Naive thymus-derived CD8-positive, alpha-beta T cell (primary cell): ENCODE measurements around the gene BMPR1A. TPM values are rescaled to one million over a fixed set of nuclear protein-coding genes. Genes with fewer than 3 reads are reported as not detected.

Experiments
- ATAC-seq, 2 donors: fragments of 150-1000 bp; cut with Tn5 transposase in 1 of 2; sonication (Bioruptor Pico), chemical (Tn5 transposase) in 1 of 2; 1 replicate in 1 of 2; 2 replicates in 1 of 2; pipeline ENCODE4 v1.10.0; 2021; ENCODE audit warnings: mild to moderate bottlenecking in 2 of 2, moderate library complexity in 2 of 2
- POLR2A ChIA-PET: fragments of 350-600 bp; sonication (Branson Sonifier 250); formaldehyde crosslinking; loops from one replicate; lab custom pipeline; 2021; ENCODE audit warnings: antibody characterized with exemption; lab: Charles Lee
- DNase-seq, 10 donors: peaks; one replicate each; pipeline versions ENCODE4 v3.0.0 to v3.0.0-alpha.2; 2020 to 2022
- H3K27ac Mint-ChIP-seq, 10 donors: one replicate each; pipeline ENCODE4 v1.8.0; 2020 to 2022; ENCODE audit warnings: mild to moderate bottlenecking in 10 of 10, mixed read lengths in 10 of 10, moderate library complexity in 4 of 10, inconsistent platforms in 1 of 10
- H3K27me3 Mint-ChIP-seq, 5 donors: one replicate each; pipeline ENCODE4 v1.8.0; 2021 to 2022; ENCODE audit warnings: mixed read lengths in 5 of 5
- H3K36me3 Mint-ChIP-seq, 3 donors: one replicate each; pipeline ENCODE4 v1.8.0; 2020 to 2022; ENCODE audit warnings: mixed read lengths in 3 of 3, mild to moderate bottlenecking in 2 of 3, inconsistent platforms in 1 of 3
- H3K4me1 Mint-ChIP-seq, 4 donors: one replicate each; pipeline ENCODE4 v1.8.0; 2021 to 2022; ENCODE audit warnings: mixed read lengths in 4 of 4
- H3K4me3 Mint-ChIP-seq, 10 donors: one replicate each; pipeline ENCODE4 v1.8.0; 2020 to 2022; ENCODE audit warnings: mild to moderate bottlenecking in 10 of 10, mixed read lengths in 10 of 10, moderate library complexity in 6 of 10, inconsistent platforms in 1 of 10
- H3K9me3 Mint-ChIP-seq, 9 donors: one replicate each; pipeline ENCODE4 v1.8.0; 2020 to 2022; ENCODE audit warnings: mixed read lengths in 9 of 9, mild to moderate bottlenecking in 3 of 9, inconsistent platforms in 1 of 9, moderate library complexity in 1 of 9
- polyA plus RNA-seq, 3 donors: library from polyadenylated mRNA; unstranded; fragments of 300-500 nt; fragmentation: Illumina TruSeq; gene quantifications; one replicate each; pipeline ENCODE4 v1.2.3, GENCODE V29; 2021
- total RNA-seq, 8 experiments: library from RNA in 2 of 8; stranded (reverse) in 2 of 8; gene quantifications; one replicate each; pipeline ENCODE4 v1.2.3 and lab custom pipeline; 2021 to 2026

Gene BMPR1A
- total RNA-seq (10 to 100 TPM; 10.4 to 11.0 TPM), polyA plus RNA-seq (1 to 10 TPM; 1.1 to 5.2 (median 2.2) TPM), total RNA-seq (lab: John Stamatoyannopoulos, UW) (4.9 to 15.6 (median 7.9) reads per million in 6 experiments)

DNA sequence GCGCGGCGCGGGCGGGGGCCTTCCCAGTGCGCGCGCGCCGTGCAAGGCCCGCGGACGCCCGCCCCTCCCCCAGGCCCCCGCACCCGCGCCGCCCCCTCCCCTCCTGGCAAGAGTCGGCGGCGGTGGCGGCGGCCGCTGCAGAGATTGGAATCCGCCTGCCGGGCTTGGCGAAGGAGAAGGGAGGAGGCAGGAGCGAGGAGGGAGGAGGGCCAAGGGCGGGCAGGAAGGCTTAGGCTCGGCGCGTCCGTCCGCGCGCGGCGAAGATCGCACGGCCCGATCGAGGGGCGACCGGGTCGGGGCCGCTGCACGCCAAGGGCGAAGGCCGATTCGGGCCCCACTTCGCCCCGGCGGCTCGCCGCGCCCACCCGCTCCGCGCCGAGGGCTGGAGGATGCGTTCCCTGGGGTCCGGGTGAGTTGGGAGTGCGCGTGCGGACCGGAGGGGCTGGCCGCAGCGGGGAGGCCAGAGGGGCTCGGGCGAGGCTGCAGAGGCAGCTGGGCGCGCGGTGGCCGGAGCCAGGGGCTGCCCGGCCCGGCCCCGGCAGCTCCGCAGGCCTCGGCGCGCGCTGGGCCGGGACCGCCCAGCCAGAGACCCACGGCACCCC lies at the start of gene BMPR1A:
Gene BMPR1A, plus strand, starts transcription at position 109 of the 602 bp plus-strand sequence. CDS start 119,400 bp downstream, outside the sequence.
- Mint-ChIP-seq H3K36me3 (no peaks in the 10 kb centered on the region), H3K4me3 (peak within 1 kb of the TSS; percentile 80 to 93 (median 91)), H3K27me3 (peaks cover 15 to 42% (median 32%) of the 10 kb centered on the region in 5 donors), H3K9me3 (peaks cover 0 to 2% (median 0%) of the 10 kb centered on the region in 9 donors), H3K4me1 (peaks cover 12 to 38% (median 25%) of the 10 kb centered on the region in 4 donors), H3K27ac (peak within 1 kb of the TSS; percentile 50 to 90 (median 78))
- POLR2A ChIA-PET, result interaction anchor here (2.0 kb wide), 1 partner anchor 45 kb away, joined by 9 read pairs; no protein-coding TSS in a partner anchor
- DNase-seq, result no peak
- ATAC-seq, result peak; percentile 6 to 64

DNA sequence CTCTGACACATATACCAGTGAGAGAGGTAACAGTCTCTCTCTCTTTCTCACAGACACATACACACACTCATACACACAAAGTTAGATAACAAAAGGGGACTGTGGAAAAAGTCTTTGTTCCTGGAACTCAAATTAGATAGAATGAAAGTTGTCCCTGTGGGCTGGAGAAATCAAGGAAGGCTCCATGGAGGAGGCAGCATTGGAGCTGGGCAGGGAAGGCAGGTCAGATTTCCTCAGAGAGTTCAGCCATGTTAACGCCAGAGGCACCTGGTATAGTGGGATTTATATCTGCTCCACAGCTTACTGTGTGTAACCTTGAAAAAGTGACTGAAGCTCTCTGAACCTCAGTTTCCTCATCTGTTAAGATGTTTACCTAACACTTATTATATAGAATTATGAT lies 49.4 kb upstream of the BMPR1A start:
- Mint-ChIP-seq H3K4me3 (no peak overlapping the region), H3K27ac (no peak overlapping the region), H3K36me3 (no peaks in the 10 kb centered on the region), H3K9me3 (no peaks in the 10 kb centered on the region), H3K4me1 (peaks cover 5 to 17% (median 11%) of the 10 kb centered on the region in 4 donors), H3K27me3 (no peaks in the 10 kb centered on the region)
- ATAC-seq, result no peak
- POLR2A ChIA-PET, result no interaction called here
- no peak for DNase-seq

DNA sequence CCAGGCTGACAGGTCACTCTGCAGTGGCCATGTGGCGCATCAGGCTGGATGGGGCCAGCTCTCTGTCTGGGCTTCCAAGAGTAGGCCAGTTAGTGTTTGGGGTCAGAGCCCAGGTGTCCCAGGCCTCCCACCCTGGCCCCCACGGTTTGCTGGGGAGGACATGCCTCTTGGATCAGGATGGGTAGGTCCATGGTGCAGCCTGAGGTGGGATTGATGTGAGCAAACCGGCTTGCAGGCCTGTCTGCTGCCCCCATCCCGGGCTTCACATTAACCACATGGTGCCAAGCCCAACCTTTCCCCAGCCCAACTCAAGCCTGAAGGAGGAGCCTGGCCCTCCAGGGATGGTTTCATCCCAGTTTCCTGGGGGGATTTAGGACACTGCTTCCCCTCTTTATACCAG lies 48.9 kb upstream of the BMPR1A start:
- no peaks in the 10 kb centered on the region for H3K9me3 Mint-ChIP-seq
- H3K4me1 Mint-ChIP-seq, result peaks cover 4 to 21% (median 16%) of the 10 kb centered on the region in 4 donors
- H3K27me3 Mint-ChIP-seq, result no peaks in the 10 kb centered on the region
- POLR2A ChIA-PET, result no interaction called here
- ATAC-seq (no peak), DNase-seq (no peak)
- H3K27ac Mint-ChIP-seq, result no peak overlapping the region
- H3K36me3 Mint-ChIP-seq, result no peaks in the 10 kb centered on the region
- H3K4me3 Mint-ChIP-seq, result no peak overlapping the region

DNA sequence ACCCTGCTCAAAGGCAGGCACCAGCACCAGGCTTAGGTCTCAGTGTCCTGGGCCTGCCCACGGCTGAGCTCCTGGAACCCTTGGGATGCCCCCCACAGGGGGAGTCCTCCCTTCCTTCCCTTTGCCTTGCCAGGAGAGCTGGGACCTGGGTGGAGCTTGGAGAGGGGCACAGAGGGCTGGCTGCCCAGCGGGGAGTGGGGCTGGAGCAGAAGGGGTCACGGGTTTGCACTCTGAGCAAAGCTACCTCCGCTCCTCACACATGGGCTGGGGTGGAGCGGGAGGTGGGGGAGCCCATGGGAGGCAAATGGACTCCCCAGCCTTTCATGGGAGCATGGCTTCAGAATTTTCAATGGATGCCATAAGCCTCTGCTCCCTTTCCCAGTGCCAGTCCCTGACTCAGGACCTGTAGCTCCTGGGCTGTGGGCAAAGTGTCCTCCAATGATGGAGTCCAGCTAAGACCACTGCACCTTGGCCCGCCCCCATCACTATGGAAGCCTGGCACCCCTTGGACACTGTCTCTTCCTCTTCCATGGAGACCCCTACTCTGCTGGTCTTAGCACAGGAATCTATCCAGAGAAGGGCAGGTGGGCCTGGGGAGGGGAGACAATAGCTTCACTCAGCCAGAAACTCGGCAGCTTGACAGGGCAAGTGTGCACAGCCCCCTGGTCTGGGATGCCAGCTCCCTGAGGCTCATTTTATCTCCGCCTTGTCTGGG lies 48.2 kb upstream of the BMPR1A start:
- ATAC-seq (no peak), DNase-seq (no peak)
- Mint-ChIP-seq H3K27ac (peak overlapping the region in 3 of 10 donors; percentile 25 to 72 (median 29)), H3K36me3 (no peaks in the 10 kb centered on the region), H3K4me1 (peaks cover 4 to 21% (median 16%) of the 10 kb centered on the region in 4 donors), H3K9me3 (no peaks in the 10 kb centered on the region), H3K4me3 (no peak overlapping the region), H3K27me3 (no peaks in the 10 kb centered on the region)
- POLR2A ChIA-PET, result no interaction called here

DNA sequence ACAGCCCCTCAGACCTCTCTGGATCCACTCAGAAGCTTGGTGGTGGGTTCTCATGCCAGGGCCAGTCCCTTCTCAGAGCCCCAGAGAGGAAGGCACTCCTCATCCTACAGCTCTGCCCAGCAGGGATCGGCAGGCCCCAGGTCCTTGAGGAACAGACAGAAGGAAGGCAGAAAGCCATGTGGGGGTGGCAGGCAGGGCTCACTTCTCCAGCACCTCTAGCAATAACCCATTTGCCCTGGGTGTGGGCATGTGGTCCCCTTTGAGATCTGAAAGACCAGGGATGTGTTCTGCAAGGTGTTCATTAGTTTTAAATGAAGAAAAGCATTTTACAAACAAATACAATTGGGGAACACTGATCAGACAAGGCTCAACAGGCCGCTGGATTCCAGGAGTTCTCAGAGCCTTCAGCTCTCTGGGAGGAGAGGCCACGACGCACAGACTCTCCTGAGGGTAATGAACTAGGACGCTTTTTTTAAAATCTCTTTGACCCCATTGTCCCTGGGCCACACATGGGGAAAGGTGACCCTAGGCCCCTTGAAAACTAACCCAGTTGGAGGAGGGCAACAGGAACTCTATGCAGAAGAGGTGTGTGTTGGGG lies 47.5 kb upstream of the BMPR1A start:
- DNase-seq, result no peak
- peak overlapping the region in 1 of 10 donors; percentile 11 for H3K4me3 Mint-ChIP-seq
- H3K9me3 Mint-ChIP-seq, result no peaks in the 10 kb centered on the region
- peaks cover 4 to 21% (median 17%) of the 10 kb centered on the region in 4 donors for H3K4me1 Mint-ChIP-seq
- no peaks in the 10 kb centered on the region for H3K27me3 Mint-ChIP-seq
- H3K27ac Mint-ChIP-seq, result peak overlapping the region in 6 of 10 donors; percentile 17 to 95 (median 46)
- POLR2A ChIA-PET, result no interaction called here
- ATAC-seq, result no peak
- H3K36me3 Mint-ChIP-seq, result no peaks in the 10 kb centered on the region

DNA sequence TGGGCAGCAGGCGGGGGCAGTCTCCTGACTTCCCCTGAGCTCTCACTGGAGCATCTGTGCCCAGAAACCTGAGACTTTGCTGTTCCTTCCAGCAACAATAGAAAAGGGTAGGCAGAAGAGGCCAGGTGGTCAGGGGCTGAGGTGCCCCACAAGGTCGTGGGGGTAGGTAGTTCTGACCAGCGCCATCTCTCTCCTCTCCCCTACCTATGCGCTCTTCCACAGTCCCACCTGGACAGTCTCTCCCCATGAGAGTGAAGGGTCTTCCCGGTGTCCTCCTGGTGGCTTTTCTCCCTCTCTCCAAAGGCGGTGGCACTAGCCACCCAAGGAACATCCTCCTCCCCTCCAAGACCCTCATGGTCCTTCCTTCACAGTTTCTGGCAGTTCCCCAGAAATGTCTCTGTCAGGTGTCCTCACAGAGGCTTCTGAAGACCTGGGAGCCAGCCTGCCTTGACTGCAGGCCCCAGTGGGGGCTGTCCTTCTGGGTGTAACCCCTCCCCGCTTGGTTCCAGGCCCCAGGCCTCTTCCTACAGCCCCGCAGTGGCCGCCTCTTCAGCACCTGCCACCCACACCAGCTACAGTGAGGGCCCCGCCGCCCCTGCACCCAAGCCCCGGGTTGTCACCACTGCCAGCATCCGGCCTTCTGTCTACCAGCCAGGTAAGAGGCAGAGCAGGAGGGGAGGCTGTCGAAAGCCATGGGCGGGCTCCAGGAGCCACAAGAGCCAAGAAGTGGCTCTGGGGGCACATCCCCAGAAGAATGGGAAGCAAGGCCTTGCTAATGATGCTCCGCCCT lies 46.8 kb upstream of the BMPR1A start:
- H3K27me3 Mint-ChIP-seq, result no peaks in the 10 kb centered on the region
- POLR2A ChIA-PET, result no interaction called here
- H3K9me3 Mint-ChIP-seq, result no peaks in the 10 kb centered on the region
- H3K27ac Mint-ChIP-seq, result peak overlapping the region; percentile 59 to 98 (median 96)
- no peak for DNase-seq
- no peaks in the 10 kb centered on the region for H3K36me3 Mint-ChIP-seq
- no peak for ATAC-seq
- H3K4me3 Mint-ChIP-seq, result peak overlapping the region; percentile 62 to 94 (median 86)
- H3K4me1 Mint-ChIP-seq, result peaks cover 4 to 21% (median 17%) of the 10 kb centered on the region in 4 donors

DNA sequence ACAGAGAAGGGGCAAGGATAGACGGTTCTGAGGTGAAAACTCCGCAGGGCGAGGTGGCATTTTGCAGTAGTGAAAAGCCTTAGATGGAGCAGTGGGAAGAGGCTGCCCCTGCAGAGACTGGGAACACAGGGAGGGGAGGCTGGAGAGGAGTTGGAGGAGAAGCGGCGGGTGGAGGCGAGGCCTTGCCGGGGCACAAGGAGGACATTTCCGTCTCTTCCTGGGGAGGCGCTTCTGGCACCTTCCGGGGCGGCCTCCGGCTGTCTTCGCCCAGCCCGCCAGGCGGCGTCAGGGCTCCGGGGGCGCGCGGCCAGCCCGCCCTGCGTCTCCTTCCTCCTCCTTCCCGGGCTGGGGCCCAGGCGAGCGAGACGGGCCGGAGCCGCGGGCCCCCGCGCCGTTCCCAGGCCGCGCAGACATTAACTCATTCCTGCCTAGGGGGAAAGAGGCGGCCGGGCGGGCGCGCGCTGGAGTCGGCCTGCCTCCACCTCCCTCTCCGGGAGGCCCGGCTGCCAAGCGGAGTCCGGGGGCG lies 45.4 kb upstream of the BMPR1A start:
- Mint-ChIP-seq H3K27me3 (no peaks in the 10 kb centered on the region), H3K9me3 (no peaks in the 10 kb centered on the region), H3K27ac (peak overlapping the region; percentile 89 to 98 (median 96)), H3K4me1 (peaks cover 4 to 21% (median 17%) of the 10 kb centered on the region in 4 donors), H3K4me3 (peak overlapping the region; percentile 74 to 94 (median 90)), H3K36me3 (no peaks in the 10 kb centered on the region)
- DNase-seq, result peak; percentile 74 to 90 (median 81)
- POLR2A ChIA-PET, result interaction anchor here (1.2 to 2.3 kb wide), 4 partner anchors 10 to 311 kb away, joined by 3 to 9 read pairs (median 7); partner anchors contain the start of gene BMPR1A
- ATAC-seq, result peak; percentile 90

DNA sequence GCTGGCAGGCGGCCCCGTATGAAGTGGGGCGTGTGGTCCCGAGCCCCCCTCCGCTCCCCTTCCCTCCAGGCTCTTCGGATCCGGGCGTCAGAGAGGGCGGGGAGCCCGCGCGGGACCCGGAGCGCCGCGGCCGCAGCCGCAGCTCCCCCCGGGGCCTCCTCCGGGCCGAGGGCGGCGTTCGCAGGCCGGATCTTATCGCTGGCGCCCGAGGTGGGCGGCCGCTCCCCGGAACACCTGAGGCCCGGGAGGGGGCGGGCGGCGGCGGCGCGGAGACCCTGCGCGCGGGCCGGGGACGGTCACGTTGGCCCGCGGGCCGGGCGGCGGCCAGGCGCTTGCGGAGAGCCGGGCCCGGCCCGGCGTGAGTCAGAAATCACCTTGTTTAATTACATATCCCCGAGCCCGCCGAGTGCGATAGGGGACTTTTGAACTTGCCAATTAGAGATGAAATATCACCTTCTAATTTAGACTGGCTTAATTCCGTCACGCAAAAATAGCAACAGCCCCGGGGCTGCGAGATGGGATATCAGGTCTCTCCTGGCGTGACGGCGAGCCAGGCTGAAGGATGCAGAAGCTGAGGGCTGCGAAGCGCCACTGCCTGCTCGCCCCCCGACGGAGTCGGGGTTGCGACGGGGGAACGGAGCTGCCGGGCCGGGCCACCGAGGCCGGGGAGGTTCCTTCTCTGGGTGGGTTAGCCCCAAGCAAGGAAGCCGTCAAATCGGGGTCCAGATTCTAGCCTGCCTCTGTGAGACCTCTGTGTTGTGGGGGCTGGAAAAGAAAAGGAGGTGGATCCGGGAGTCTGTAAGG lies 44.7 kb upstream of the BMPR1A start:
- DNase-seq, result peak in 8 of 10 donors; percentile 32 to 74 (median 50)
- peak overlapping the region; percentile 74 to 92 (median 87) for H3K4me3 Mint-ChIP-seq
- H3K27me3 Mint-ChIP-seq, result no peaks in the 10 kb centered on the region
- no peaks in the 10 kb centered on the region for H3K36me3 Mint-ChIP-seq
- POLR2A ChIA-PET, result interaction anchor here (0.9 to 2.3 kb wide), 8 partner anchors 9 to 384 kb away, joined by 3 to 9 read pairs (median 4); partner anchors contain the start of genes BMPR1A and SHLD2
- ATAC-seq, result peak; percentile 61 to 71
- H3K9me3 Mint-ChIP-seq, result no peaks in the 10 kb centered on the region
- H3K4me1 Mint-ChIP-seq, result peaks cover 4 to 21% (median 17%) of the 10 kb centered on the region in 4 donors
- H3K27ac Mint-ChIP-seq, result peak overlapping the region; percentile 82 to 97 (median 95)

DNA sequence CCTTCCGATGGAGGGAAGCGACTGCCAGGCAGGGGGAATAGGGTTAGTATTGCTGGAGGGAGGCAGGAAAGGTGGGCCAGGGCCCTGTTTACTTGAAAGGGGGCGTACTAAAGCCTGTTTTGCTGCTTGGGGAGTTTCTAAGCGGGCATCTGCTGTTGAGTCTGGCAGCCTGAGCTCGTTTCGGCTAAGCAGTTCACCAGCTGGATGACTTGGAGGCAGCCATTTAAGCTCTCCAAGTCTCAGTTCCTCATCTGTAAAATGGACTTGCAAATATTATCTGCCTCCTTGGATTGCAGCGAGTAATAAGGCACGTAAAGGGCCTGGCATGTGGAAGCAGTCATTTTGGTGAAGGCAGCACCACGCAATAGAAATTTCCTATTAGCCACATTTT lies 44.1 kb upstream of the BMPR1A start:
- POLR2A ChIA-PET, result interaction anchor here (0.6 to 2.3 kb wide), 8 partner anchors 31 to 383 kb away, joined by 3 to 9 read pairs (median 4); partner anchors contain the start of genes BMPR1A and SHLD2
- peaks cover 4 to 21% (median 17%) of the 10 kb centered on the region in 4 donors for H3K4me1 Mint-ChIP-seq
- no peak for ATAC-seq
- no peaks in the 10 kb centered on the region for H3K9me3 Mint-ChIP-seq
- no peak for DNase-seq
- peak overlapping the region; percentile 74 to 90 (median 87) for H3K4me3 Mint-ChIP-seq
- no peaks in the 10 kb centered on the region for H3K27me3 Mint-ChIP-seq
- peak overlapping the region; percentile 82 to 97 (median 95) for H3K27ac Mint-ChIP-seq
- no peaks in the 10 kb centered on the region for H3K36me3 Mint-ChIP-seq

DNA sequence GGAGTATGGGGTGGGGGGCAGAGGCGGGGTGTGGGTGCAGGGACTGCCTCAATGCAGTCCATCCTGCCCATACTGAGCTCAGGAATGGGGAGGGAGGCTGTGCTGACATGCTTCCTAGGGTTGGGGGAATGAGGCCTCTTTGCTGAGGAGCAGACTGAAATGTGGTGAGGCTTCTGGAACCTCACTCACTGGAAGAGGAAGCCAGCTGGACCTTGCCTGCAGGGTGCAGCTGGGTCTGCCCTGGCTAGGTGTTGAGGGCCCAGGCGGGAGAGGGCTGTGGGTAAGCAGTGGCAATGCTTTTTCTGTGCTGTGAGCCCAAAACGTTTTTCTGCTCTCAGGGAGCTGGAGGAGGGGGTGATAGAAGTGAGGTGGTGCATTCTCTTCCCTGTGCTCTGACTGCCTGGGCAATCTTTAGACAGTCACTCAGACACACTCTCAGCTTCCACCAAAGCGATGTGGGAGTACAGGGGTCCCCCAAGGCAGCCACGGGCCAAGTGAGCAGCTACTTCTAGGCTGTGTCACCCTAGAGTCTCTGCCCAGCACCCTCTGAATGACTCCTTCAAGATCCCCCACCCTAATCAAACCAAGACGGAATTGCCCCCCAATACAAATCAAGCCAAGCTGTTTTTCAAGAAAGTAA lies 41.1 kb upstream of the BMPR1A start:
- DNase-seq (no peak), ATAC-seq (no peak)
- H3K27ac Mint-ChIP-seq, result peak overlapping the region in 2 of 10 donors; percentile 31 to 85
- peaks cover 6 to 16% (median 15%) of the 10 kb centered on the region in 4 donors for H3K4me1 Mint-ChIP-seq
- H3K36me3 Mint-ChIP-seq, result no peaks in the 10 kb centered on the region
- peaks cover 0 to 3% (median 0%) of the 10 kb centered on the region in 5 donors for H3K27me3 Mint-ChIP-seq
- no peak overlapping the region for H3K4me3 Mint-ChIP-seq
- POLR2A ChIA-PET, result interaction anchor here (0.7 kb wide), 2 partner anchors 180 to 227 kb away, joined by 3 to 5 read pairs; no protein-coding TSS in a partner anchor
- no peaks in the 10 kb centered on the region for H3K9me3 Mint-ChIP-seq

DNA sequence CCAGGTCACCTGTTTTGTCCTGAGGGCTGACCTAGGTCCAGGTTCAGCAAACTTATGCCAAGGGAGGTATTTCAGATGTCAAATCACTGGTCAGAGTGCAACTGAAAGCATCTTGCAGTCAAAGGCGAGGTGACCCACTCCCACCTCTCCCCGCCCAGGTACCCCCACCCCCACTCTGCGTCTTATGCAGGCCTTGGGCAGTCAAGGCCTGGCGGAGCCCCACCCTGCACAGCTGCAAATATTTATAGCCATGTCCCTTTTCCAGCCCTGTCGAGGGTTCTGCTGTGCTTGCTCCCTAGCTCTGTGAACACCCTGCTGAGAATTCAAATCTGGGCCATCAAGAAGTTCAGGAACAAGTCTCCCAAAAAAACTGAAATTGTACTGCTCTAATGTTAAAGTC lies 40.6 kb upstream of the BMPR1A start:
- Mint-ChIP-seq H3K36me3 (no peaks in the 10 kb centered on the region), H3K27ac (no peak overlapping the region), H3K27me3 (peaks cover 0 to 5% (median 3%) of the 10 kb centered on the region in 5 donors), H3K4me3 (no peak overlapping the region), H3K4me1 (peaks cover 5 to 11% (median 9%) of the 10 kb centered on the region in 4 donors), H3K9me3 (no peaks in the 10 kb centered on the region)
- DNase-seq (no peak), ATAC-seq (no peak)
- POLR2A ChIA-PET, result no interaction called here
